GM19395 (cell line): ENCODE data around the gene SLC25A41.

Source experiments
- ATAC-seq: cut with Tn5 transposase; IDR thresholded peaks from one replicate; pipeline ENCODE4 v1.9.1; 2021; ENCODE audit warnings: mild to moderate bottlenecking, moderate library complexity; ENCODE audit not compliant: unreplicated experiment

SLC25A41 gene

DNA sequence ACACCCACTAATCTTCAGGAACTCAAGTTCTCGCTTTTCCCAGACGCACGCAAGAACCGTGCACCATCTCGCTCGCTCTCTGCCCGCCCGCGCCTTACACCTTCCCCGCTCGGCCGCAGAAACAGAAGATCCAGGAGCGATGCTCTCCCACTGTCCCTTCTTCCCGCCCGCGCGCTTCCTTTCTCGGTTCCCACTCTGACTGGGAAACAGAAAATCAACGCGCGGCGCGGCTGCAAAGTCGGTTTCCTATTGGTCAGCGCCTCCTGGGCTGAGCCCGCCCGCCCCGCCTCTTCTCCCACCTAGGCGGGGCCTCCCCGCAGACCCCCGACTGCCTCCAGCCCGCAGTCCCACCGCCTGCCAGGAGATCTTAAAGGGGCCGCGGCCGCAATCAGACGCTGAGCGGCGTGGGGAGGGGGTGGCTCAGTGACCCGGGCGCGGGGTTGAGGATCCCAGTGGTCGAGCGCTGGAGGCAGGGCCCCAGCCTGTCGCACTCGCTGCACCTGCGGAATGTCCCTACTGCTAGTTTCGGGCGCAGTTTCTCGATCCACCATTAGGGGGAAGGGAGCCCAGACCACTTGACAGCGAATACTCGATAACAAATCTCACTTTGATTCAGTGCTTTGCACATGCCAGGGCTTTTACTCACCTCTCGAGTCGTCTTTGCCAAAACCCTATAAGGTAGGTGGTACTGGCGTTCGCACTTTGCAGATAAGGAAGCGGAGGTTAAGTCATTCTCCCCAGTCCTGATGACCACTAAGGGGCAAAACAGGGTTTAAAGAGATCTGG, 26.7 kb upstream of the SLC25A41 start:
- ATAC-seq: peak; percentile 78

GRCh38 chr19:6459262-6460098, 25.9 kb upstream of the SLC25A41 start, which contains the start of gene SLC25A23:
SLC25A23 (minus strand) TSS chr19:6459792; CDS start chr19:6459628, 164 bp downstream.
- no peak for ATAC-seq

DNA sequence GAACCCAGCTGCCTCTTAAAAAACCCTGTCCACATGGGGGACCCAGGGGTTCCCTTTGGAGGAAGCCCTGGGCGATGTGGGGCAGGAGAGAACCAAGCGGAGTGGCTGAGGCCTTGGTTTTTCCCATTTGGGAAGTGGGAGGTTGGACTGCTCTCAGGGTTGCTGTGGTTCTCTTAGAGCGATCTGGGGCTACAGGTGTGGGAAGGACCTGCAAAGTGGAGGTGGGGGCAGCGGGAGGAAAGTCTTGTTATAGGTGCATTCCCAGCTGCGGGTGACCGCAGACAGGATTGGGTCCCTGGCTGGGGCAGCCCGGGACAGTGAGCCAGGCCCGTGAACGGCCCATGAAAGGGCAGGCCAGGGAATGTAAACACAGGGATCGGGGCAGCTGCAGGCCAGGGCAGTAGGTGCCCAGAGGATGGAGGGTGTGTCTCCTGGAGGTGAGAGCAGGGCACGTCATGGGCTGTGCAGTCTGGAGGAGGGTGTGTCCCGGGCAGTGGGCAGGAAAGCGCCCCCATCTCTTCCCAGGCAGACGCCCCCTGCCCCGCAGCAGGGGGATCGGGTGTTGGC, 25.2 kb upstream of the SLC25A41 start:
- no peak for ATAC-seq

- ATAC-seq: no peak
Observed at GRCh38 chr19:6457958-6458694, 24.6 kb upstream of the SLC25A41 start.

DNA sequence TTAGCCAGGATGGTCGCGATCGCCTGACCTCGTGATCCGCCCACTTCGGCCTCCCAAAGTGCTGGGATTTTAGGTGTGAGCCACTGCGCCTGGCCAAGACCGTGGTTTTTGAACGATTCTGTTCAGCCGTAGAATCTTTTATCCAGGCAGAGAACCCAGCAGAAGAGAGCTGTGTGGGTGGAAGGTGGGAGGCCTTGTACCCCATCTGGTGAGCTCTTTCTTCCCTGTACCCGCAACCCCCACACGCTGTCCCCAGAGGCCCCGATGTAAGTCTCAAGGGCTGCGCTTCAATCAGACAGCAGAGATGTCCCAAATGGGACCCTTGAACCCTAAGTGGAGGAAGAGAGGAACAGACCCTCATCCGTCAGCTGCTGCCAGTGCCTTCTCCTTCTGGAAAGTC, 22.4 kb upstream of the SLC25A41 start:
- ATAC-seq: no peak

DNA sequence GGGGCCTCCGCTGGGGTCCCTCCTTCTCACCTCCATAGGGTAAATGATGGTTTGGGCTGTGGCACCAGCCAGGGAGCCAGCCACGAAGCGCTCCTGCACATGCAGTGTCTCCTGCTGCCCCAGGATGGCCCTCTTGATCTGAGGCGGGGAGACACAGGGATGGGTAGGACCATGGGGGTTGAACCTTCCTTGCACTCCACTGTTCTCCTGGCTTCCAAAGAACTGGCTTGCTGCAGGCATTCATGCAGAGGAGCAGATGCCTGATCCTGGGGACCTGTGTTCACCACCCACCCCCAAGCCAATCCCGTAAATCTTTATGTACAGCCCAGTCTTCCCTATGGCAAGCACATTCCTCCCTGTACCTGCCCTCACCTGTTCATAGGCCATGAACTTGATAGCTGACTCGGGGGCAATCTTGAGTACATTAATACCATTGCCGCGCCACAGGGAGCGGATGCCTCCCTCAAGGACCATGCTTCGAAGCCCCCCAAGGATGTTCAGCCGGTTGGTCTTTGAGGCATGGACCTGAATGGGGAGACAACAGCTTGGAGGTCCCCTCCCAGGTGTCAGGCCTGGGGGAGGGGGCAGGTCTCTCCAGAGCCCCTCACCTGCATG, 20.5 kb upstream of the SLC25A41 start:
- no peak for ATAC-seq

GRCh38 chr19:6452899-6453298, 19.3 kb upstream of the SLC25A41 start:
- ATAC-seq: no peak

DNA sequence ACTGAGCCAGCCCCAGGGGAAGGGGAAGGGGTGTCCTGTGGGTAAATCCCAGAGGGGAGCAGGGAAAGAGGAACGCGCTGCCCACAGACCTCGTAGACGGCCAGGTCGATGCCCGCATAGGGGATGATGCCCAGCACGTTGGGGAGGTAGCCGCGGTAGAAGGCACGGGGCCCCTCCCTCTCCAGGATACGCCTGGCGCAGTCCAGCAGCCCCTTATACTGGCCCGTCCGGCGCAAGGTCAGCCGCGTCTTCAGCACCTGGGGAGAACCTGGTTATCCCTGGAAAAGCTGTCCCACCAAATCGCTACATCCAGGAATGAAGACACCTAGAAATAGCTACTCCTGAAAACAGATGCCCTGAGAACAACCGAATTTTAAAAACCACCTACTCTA, 18.7 kb upstream of the SLC25A41 start:
- ATAC-seq: no peak

DNA sequence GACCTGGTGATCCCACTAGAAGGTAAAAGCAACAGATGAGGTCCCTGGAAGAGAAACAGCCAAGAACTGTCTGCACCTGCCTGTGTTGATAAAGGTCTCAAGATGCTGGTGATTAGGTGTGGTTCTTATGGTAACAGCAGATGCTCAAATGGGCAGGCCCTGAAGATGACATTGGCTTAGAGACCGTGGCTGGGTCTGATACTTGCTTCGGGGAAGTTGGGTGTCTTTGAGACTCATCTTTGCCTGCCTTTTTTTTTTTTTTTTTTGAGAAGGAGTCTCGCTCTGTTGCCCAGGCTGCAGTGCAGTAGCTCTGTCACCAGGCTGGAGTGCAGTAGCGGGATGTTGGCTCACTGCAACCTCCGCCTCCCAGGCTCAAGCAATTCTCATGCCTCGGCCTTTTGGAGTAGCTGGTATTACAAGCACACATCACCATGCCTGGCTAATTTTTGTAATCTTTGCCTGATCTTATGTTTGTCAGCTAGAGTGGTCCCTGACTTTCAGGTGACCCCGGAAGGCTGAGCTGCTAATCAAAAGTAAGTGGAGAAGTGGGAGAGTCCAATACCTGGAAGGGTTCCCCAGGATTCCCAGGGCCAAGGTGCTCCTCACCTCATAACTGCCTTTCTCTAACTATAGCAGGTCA, 18.1 kb upstream of the SLC25A41 start:
- ATAC-seq: no peak

DNA sequence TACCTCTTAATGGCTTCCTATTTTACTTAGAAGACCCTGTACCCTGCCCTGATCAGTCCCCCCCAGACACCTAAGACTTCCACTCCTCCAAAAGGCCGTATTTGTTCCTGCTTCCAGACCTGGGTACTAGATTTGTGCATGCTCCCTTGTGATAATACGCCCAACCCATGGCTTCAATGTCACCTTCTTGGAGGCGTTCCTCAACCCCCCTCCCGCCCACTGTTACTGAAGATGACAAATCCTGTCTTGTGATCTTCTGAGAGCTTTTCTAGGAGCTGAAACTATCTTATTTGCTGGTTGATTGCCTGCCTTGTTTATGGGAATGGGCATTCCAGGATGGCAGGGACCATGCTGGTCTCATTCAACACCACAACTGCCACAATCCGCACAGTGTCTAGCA, 16.6 kb upstream of the SLC25A41 start:
- no peak for ATAC-seq

GRCh38 chr19:6448045-6448444, 14.5 kb upstream of the SLC25A41 start:
- no peak for ATAC-seq

DNA sequence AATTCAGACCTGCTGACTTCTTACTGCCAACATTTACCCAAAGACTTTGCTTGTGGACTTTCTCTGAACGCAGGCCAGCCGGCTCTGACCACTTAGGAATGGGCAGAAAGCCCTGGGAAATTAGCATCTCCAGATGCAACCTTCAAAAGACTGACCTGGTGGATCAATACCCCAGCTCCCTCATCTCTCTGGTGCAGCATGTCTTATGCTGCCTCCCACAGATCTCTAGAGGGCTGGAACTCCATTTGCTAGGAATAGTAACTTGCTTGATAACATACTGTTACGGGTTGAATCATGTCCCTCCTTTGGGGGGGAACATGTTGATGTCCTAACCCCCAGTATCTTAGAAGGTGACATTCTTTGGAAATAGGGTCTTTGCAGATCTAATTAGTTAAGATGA, 12.9 kb upstream of the SLC25A41 start:
- no peak for ATAC-seq

DNA sequence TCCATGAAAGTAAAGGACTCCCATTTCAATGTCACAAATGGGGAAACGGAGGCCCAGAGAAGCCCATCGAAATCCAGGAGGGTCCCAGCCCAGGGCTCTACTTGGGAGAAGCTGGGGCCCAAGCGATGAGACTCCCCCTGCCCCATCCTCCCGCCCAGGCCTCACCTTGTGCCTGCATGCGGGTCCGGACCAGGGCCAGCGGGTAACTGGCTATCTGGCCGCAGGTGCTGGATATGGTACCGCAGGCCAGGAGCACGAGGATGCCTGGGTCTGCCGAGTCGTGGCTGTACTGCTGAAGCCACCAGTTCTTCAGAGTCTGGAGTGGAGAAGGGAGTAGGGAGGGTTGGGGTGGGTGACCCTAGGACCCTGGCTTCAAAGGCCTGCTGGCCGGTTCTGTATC, 10.4 kb upstream of the SLC25A41 start:
- ATAC-seq: no peak

DNA sequence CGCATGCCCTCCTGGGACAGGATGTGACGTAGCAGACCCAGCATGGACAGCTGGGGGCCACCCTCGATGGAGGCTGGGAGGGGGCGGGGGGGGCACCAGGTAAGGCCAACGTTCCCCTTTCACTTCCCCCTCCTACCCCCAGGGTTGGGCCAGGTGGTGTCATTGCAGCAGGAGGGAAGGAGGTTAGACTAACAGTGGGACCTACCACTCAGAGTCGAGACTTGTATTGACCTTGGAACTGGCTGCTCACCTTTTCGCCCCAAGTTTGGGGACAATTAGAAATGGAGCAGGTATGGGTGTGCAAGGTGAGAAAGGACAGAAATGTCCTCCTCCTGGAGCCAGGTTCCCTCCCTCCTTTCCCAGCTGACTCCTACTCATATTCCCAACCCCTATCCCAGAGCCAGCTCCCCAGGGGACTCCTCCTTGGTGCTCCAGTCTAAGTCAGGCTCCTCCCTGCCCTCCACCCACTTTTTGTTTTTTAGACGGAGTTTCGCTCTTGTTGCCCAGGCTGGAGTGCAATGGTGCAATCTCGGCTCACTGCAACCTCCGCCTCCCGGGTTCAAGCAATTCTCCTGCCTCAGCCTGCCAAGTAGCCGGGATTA, 8.6 kb upstream of the SLC25A41 start:
- ATAC-seq: no peak

DNA sequence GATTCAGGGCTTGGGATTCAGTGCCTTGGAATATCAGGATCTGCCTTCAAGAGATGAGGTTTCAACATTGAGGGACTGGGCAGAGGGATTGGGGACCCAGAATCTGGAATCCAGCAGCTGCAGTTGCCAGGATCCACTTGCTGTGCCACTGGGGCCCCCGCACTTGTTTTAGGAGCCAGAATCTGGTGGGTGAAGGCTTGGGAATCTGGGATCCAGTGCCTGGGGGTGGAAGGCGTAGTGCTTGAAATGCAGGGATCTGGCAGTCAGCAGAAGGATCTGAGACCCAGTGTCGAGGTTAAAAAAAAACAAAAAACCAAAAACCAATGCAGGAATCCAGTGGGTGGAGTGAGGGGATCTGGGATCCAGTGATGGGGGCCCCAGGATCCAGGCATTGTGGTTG, 7.3 kb upstream of the SLC25A41 start:
- ATAC-seq: no peak

- no peak for ATAC-seq
Observed at GRCh38 chr19:6439743-6440142, 6.2 kb upstream of the SLC25A41 start.

- ATAC-seq: no peak
Observed at GRCh38 chr19:6433165-6433564, 398 bp downstream of the SLC25A41 start.

GRCh38 chr19:6431891-6432290, 1.7 kb downstream of the SLC25A41 start:
- no peak for ATAC-seq

- ATAC-seq: no peak
Observed at GRCh38 chr19:6429419-6430221, 3.9 kb downstream of the SLC25A41 start.
